ENCODE data around the gene ITGB5. TPM values are rescaled to one million over a fixed set of nuclear protein-coding genes. Genes with fewer than 3 reads are reported as not detected.

ITGB5 gene
- total RNA-seq, 1 experiment from 2014 or later, result 225 TPM

DNA sequence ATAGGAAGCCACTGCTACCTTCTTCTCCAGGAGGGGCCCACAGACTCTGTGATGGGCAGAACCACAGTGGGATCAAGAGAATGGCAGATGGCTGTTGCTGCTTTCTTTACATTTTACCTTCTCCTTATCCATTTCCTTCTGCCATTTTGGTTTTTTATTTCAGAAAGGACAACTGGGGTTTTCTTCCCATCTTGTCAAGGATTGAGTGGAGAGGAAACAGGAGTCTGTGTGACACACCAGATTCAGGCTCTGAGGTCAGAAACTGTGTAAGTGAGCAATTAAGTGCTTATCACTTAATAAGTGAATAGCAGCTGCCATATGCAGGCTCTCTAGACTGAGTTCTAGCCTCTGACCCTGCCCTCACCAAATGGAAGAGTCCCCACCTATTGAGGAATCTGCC, 47.3 kb downstream of the ITGB5 start:
- TF ChIP-seq, protein P1, sequence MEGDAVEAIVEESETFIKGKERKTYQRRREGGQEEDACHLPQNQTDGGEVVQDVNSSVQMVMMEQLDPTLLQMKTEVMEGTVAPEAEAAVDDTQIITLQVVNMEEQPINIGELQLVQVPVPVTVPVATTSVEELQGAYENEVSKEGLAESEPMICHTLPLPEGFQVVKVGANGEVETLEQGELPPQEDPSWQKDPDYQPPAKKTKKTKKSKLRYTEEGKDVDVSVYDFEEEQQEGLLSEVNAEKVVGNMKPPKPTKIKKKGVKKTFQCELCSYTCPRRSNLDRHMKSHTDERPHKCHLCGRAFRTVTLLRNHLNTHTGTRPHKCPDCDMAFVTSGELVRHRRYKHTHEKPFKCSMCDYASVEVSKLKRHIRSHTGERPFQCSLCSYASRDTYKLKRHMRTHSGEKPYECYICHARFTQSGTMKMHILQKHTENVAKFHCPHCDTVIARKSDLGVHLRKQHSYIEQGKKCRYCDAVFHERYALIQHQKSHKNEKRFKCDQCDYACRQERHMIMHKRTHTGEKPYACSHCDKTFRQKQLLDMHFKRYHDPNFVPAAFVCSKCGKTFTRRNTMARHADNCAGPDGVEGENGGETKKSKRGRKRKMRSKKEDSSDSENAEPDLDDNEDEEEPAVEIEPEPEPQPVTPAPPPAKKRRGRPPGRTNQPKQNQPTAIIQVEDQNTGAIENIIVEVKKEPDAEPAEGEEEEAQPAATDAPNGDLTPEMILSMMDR (IDR thresholded peaks at IDR 0.05; ENCODE audit: unreplicated experiment), result no peak
- H3K4me3 Mint-ChIP-seq (ENCODE audit: low read depth, unreplicated experiment), result no peak overlapping the region
- CTCF ChIA-PET, result interaction anchor here (0.9 kb wide), 1 partner anchor 78 kb away, joined by 3 read pairs; no protein-coding TSS in a partner anchor
- no peaks in the 10 kb centered on the region for H3K27me3 Mint-ChIP-seq (ENCODE audit: unreplicated experiment)
- H3K9me3 Mint-ChIP-seq (ENCODE audit: low read depth, unreplicated experiment), result no peaks in the 10 kb centered on the region
- no TSS peak for BruUV-seq (replicated peaks)
- DNase-seq, result no peak
- H3K4me1 Mint-ChIP-seq (ENCODE audit: low read depth, unreplicated experiment), result peaks cover 54% of the 10 kb centered on the region
- H3K36me3 Mint-ChIP-seq (ENCODE audit: insufficient read depth, unreplicated experiment), result peaks cover 35% of the 10 kb centered on the region
- intact Hi-C loops (cut with micrococcal nuclease; ENCODE audit: unreplicated experiment), result no loop called here
- H3K27ac Mint-ChIP-seq (ENCODE audit: unreplicated experiment), result no peak overlapping the region

DNA sequence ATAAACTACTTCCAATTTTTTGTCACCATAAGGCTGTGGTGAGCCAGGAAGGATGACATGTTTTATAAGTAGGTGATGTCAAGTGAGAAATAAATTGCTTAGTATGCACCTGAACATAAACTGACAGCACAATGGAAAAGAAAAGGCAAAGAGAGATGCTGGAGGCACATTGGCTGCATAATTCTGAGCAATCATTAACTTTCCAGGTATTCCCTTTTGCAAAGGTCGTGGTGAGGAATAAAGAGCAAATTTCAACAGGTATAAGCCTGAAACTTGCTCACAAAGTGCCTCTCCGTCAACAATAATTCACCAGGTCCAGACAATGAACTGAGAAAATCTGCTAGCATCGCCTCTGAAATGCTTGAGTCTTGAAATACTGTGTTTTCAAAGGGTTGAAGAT, 48.2 kb downstream of the ITGB5 start:
- Mint-ChIP-seq H3K4me3 (ENCODE audit: low read depth, unreplicated experiment) (no peak overlapping the region), H3K27ac (ENCODE audit: unreplicated experiment) (peak overlapping the region; percentile 25), H3K36me3 (ENCODE audit: insufficient read depth, unreplicated experiment) (peaks cover 43% of the 10 kb centered on the region), H3K4me1 (ENCODE audit: low read depth, unreplicated experiment) (peaks cover 63% of the 10 kb centered on the region), H3K27me3 (ENCODE audit: unreplicated experiment) (no peaks in the 10 kb centered on the region), H3K9me3 (ENCODE audit: low read depth, unreplicated experiment) (no peaks in the 10 kb centered on the region)
- no peak for DNase-seq
- CTCF ChIA-PET, result interaction anchor here (0.6 kb wide), 3 partner anchors 33 to 52 kb away, joined by 3 to 4 read pairs (median 3); no protein-coding TSS in a partner anchor
- TF ChIP-seq, protein P1 (IDR thresholded peaks at IDR 0.05; ENCODE audit: unreplicated experiment), result no peak
- intact Hi-C loops (cut with micrococcal nuclease; ENCODE audit: unreplicated experiment), result no loop called here
- BruUV-seq (replicated peaks), result no TSS peak

DNA sequence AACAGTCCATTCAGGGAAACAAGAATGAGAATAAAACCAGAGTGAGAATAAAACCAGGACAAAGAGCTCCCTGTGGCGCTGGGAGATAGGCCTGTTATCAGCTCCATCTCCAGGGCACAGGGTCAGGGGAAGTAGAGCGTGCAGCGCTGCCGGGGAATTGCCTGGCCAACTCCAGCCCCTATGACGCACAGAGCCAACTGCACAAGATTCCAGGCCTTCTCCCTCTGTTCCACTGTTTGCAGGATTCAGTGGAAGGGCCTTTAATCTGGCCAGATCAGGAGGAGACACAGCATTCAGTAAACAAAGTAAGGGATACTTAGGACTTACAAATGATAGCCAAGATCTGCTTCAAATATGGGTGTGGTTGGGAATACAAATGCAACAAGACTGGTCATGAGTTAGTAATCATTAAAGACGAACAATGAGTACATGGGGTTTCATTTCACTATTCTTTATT, 49.4 kb downstream of the ITGB5 start:
- Mint-ChIP-seq H3K27ac (ENCODE audit: unreplicated experiment) (peak overlapping the region; percentile 70), H3K36me3 (ENCODE audit: insufficient read depth, unreplicated experiment) (peaks cover 47% of the 10 kb centered on the region), H3K27me3 (ENCODE audit: unreplicated experiment) (no peaks in the 10 kb centered on the region), H3K9me3 (ENCODE audit: low read depth, unreplicated experiment) (no peaks in the 10 kb centered on the region), H3K4me3 (ENCODE audit: low read depth, unreplicated experiment) (peak overlapping the region; percentile 34), H3K4me1 (ENCODE audit: low read depth, unreplicated experiment) (peaks cover 75% of the 10 kb centered on the region)
- TF ChIP-seq, protein P1 (IDR thresholded peaks at IDR 0.05; ENCODE audit: unreplicated experiment), result no peak
- DNase-seq, result peak; percentile 65
- CTCF ChIA-PET, result interaction anchor here (0.7 kb wide), 1 partner anchor 22 kb away, joined by 3 read pairs; no protein-coding TSS in a partner anchor
- no TSS peak for BruUV-seq (replicated peaks)
- intact Hi-C loops (cut with micrococcal nuclease; ENCODE audit: unreplicated experiment), result loop anchor here (2.0 kb wide), 2 partner anchors 23 to 41 kb away; no protein-coding TSS in a partner anchor

DNA sequence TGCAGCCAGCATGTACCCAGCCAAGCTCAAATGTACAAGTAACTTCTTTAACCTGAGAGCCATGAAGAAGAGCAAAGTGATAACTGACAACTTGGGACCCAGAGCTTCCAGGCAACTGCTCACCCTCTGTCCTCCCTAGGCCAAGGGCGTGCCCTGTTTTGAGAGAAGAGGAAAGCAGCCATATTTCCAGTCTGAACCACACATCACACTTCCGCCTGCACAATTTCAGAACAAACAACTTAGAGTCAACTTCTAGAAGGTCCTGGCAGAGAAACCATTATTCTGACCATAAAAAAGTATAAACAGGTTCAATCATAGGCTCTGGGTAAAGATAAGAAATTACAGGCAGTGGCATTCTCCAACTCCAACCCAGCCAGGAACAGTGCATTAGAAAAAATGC, 50.1 kb downstream of the ITGB5 start:
- TF ChIP-seq, protein P1 (IDR thresholded peaks at IDR 0.05; ENCODE audit: unreplicated experiment), result no peak
- Mint-ChIP-seq H3K9me3 (ENCODE audit: low read depth, unreplicated experiment) (no peaks in the 10 kb centered on the region), H3K4me3 (ENCODE audit: low read depth, unreplicated experiment) (peak overlapping the region; percentile 34), H3K4me1 (ENCODE audit: low read depth, unreplicated experiment) (peaks cover 78% of the 10 kb centered on the region), H3K27ac (ENCODE audit: unreplicated experiment) (peak overlapping the region; percentile 70), H3K36me3 (ENCODE audit: insufficient read depth, unreplicated experiment) (peaks cover 47% of the 10 kb centered on the region), H3K27me3 (ENCODE audit: unreplicated experiment) (no peaks in the 10 kb centered on the region)
- no TSS peak for BruUV-seq (replicated peaks)
- CTCF ChIA-PET, result interaction anchor here (0.7 kb wide), 1 partner anchor 23 kb away, joined by 3 read pairs; no protein-coding TSS in a partner anchor
- intact Hi-C loops (cut with micrococcal nuclease; ENCODE audit: unreplicated experiment), result loop anchor here (2.0 kb wide), 2 partner anchors 24 to 42 kb away; no protein-coding TSS in a partner anchor
- DNase-seq, result no peak

Data from Calu3 (cell line).